NCI-H524 (cell line): ENCODE measurements around the gene TGFBR2.

Source experiments
- DNase-seq, 2 experiments: peaks; one replicate each; lab custom pipeline; 2025; lab: John Stamatoyannopoulos, UW

Gene TGFBR2

GRCh38 chr3:30658328-30659052, 52.1 kb downstream of the TGFBR2 start:
- no peak for DNase-seq

GRCh38 chr3:30659270-30660130, 53.1 kb downstream of the TGFBR2 start:
- DNase-seq = no peak

GRCh38 chr3:30660136-30660535, 53.7 kb downstream of the TGFBR2 start:
- no peak for DNase-seq

- DNase-seq = no peak
Observed at GRCh38 chr3:30660656-30661055, 54.3 kb downstream of the TGFBR2 start.

GRCh38 chr3:30661098-30661873, 54.9 kb downstream of the TGFBR2 start:
- DNase-seq = no peak

GRCh38 chr3:30662836-30663235, 56.4 kb downstream of the TGFBR2 start:
- DNase-seq = no peak

- no peak for DNase-seq
Observed at GRCh38 chr3:30663533-30664241, 57.3 kb downstream of the TGFBR2 start.

GRCh38 chr3:30664459-30664858, 58.1 kb downstream of the TGFBR2 start:
- no peak for DNase-seq

- no peak for DNase-seq
Observed at GRCh38 chr3:30664884-30665283, 58.5 kb downstream of the TGFBR2 start.

GRCh38 chr3:30665539-30665938, 59.1 kb downstream of the TGFBR2 start:
- DNase-seq = no peak

GRCh38 chr3:30666572-30667279, 60.3 kb downstream of the TGFBR2 start:
- no peak for DNase-seq

- DNase-seq = no peak
Observed at GRCh38 chr3:30667280-30667651, 60.9 kb downstream of the TGFBR2 start.

GRCh38 chr3:30668051-30668609, 61.7 kb downstream of the TGFBR2 start:
- DNase-seq = no peak

- DNase-seq = peak; percentile 50 to 80
Observed at GRCh38 chr3:30669360-30669934, 63.0 kb downstream of the TGFBR2 start.

- DNase-seq = no peak
Observed at GRCh38 chr3:30670292-30670691, 63.9 kb downstream of the TGFBR2 start.

GRCh38 chr3:30671527-30672286, 65.3 kb downstream of the TGFBR2 start:
- DNase-seq = no peak

- DNase-seq = no peak
Observed at GRCh38 chr3:30672287-30672735, 65.9 kb downstream of the TGFBR2 start.

GRCh38 chr3:30672959-30673358, 66.6 kb downstream of the TGFBR2 start:
- DNase-seq = no peak

- no peak for DNase-seq
Observed at GRCh38 chr3:30673425-30674341, 67.3 kb downstream of the TGFBR2 start.
